Stomach (tissue), 4 donors: Measurements from ENCODE around the gene KYNU.

ENCODE experiments used
- CTCF ChIP-seq, 7 experiments: fragments of 450-650 bp in 4 of 7; fragments of 200-600 bp in 3 of 7; sonication (generic) in 3 of 7; IDR thresholded peaks; one replicate each; pipeline ENCODE4 v1.5.1; 2016 to 2019; ENCODE audit warnings: antibody characterized with exemption in 7 of 7, control low read depth in 2 of 7, mild to moderate bottlenecking in 1 of 7
- EP300 ChIP-seq: sonication (generic); formaldehyde crosslinking; IDR thresholded peaks from one replicate; pipeline ENCODE4 v1.6.1; 2017; ENCODE audit warnings: antibody characterized with exemption
- POLR2A ChIP-seq, 4 donors: fragments of 450-650 bp; IDR thresholded peaks; one replicate each; pipeline ENCODE4 v1.6.1; 2016; ENCODE audit warnings: antibody characterized with exemption in 4 of 4, control low read depth in 2 of 4, mild to moderate bottlenecking in 1 of 4, moderate library complexity in 1 of 4
- POLR2AphosphoS5 ChIP-seq, 3 donors: sonication (generic); formaldehyde crosslinking; IDR thresholded peaks; one replicate each; pipeline ENCODE4 v1.6.1; 2016; ENCODE audit warnings: antibody characterized with exemption in 3 of 3

- no peak for TF ChIP-seq CTCF (IDR thresholded peaks at IDR 0.05)
- TF ChIP-seq EP300 = no peak
- no peak for TF ChIP-seq POLR2A (IDR thresholded peaks at IDR 0.05)
- no peak for TF ChIP-seq POLR2AphosphoS5 (IDR thresholded peaks at IDR 0.05)
Measured at GRCh38 chr2:143029141-143029540, 151.7 kb downstream of the KYNU start.
